Vagina (tissue), 2 donors: ENCODE measurements around the gene NUDCD3.

Experiments used
- CTCF ChIP-seq, 3 experiments: fragments of 450-650 bp in 2 of 3; fragments of 200-600 bp in 1 of 3; sonication (generic) in 1 of 3; IDR thresholded peaks; one replicate each; pipeline ENCODE4 v1.5.1; 2017 to 2019; ENCODE audit warnings: antibody characterized with exemption in 3 of 3, mild to moderate bottlenecking in 2 of 3, moderate library complexity in 2 of 3
- POLR2AphosphoS5 ChIP-seq, 2 donors: sonication (generic); formaldehyde crosslinking; IDR thresholded peaks; one replicate each; pipeline ENCODE4 v1.9.0; 2017; ENCODE audit warnings: antibody characterized with exemption in 2 of 2, mild to moderate bottlenecking in 2 of 2, low read depth in 1 of 2; ENCODE audit not compliant: insufficient read depth in 1 of 2

- TF ChIP-seq POLR2AphosphoS5 (IDR thresholded peaks at IDR 0.05; ENCODE audit: insufficient read depth in 1 of 2, low read depth in 1 of 2) (no peak), CTCF (IDR thresholded peaks at IDR 0.05) (no peak)
These were observed 99.8 kb downstream of the NUDCD3 start for GRCh38 chr7:44390701-44391100.
